Measurements from ENCODE around the gene ADARB2. TPM values are rescaled to one million over a fixed set of nuclear protein-coding genes. Genes with fewer than 3 reads are reported as not detected.

Gene ADARB2
- total and polyA plus RNA-seq, 5 donors from 2014 or later: 0.27 to 2.9 (median 0.69) TPM; not detected in 1

DNA sequence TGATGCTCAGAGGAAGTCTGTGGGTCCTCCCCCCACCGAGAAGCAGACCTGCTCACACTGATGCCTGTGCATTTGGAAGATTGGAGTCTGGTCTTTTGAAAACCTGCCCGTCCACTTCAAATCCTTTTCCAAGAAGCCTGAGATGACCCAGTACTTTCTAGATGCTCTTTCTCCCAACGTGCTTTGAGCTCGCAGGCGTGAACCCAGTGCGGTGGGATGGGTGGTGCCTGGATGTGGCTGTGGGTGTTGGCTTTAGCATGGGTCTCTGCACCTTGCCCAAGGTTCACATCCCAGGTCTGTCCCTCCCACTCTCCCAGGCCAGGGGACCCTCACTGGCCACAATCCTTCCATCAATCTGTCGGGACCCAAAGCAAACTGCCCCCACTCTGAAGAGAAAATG is 170.2 kb downstream of the ADARB2 start:
- no peaks in the 10 kb centered on the region for H3K9me3 ChIP-seq (ENCODE audit: control insufficient read depth in 2 of 2, low read length in 2 of 2)
- DNase-seq: no peak
- H3K36me3 ChIP-seq (ENCODE audit: control insufficient read depth, insufficient read depth, low read length): no peaks in the 10 kb centered on the region
- H3K4me3 Mint-ChIP-seq: no peak overlapping the region
- H3K36me3 Mint-ChIP-seq: no peaks in the 10 kb centered on the region
- no peak overlapping the region for H3K27ac Mint-ChIP-seq
- H3K27me3 ChIP-seq (ENCODE audit: control insufficient read depth, insufficient read depth, low read length): no peaks in the 10 kb centered on the region
- no peaks in the 10 kb centered on the region for H3K4me1 Mint-ChIP-seq
- no peak overlapping the region for H3K27ac ChIP-seq (ENCODE audit: insufficient read depth, low read length, poor library complexity, severe bottlenecking)
- peaks cover 0 to 2% (median 0%) of the 10 kb centered on the region in 7 donors for H3K9me3 Mint-ChIP-seq
- no peaks in the 10 kb centered on the region for H3K27me3 Mint-ChIP-seq
- ATAC-seq (ENCODE audit: low read depth in 2 of 2): no peak
- H3K4me1 ChIP-seq (ENCODE audit: control insufficient read depth, insufficient read depth, low read length, poor library complexity, severe bottlenecking): no peaks in the 10 kb centered on the region
- no peak overlapping the region for H3K4me3 ChIP-seq (ENCODE audit: low read depth, low read length)

DNA sequence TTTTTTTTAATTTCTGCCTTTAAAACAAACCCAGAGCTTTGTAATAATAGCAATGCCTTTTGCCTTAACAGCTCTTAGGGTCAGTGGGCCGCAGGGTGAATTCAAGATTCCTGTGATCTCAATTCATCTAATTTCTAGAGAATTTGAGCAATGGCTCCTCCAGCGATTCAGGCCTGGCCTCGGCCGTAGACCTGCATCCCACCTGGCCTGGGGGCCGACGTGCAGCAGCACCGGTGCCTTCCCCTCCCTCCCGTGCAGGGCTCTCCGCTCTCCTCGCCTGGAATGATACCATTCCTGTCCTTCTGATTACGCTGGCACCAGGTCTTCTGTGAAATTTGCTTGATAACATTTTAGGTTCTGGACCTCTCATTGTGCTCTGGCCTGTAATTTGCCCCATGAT is 172.5 kb downstream of the ADARB2 start:
- H3K36me3 Mint-ChIP-seq: no peaks in the 10 kb centered on the region
- ATAC-seq (ENCODE audit: low read depth in 2 of 2) (no peak), DNase-seq (no peak)
- no peaks in the 10 kb centered on the region for H3K27me3 Mint-ChIP-seq
- H3K36me3 ChIP-seq (ENCODE audit: control insufficient read depth, insufficient read depth, low read length): no peaks in the 10 kb centered on the region
- H3K9me3 Mint-ChIP-seq: peaks cover 0 to 1% (median 0%) of the 10 kb centered on the region in 7 donors
- no peak overlapping the region for H3K4me3 ChIP-seq (ENCODE audit: low read depth, low read length)
- H3K4me3 Mint-ChIP-seq: no peak overlapping the region
- H3K27ac Mint-ChIP-seq: no peak overlapping the region
- H3K27me3 ChIP-seq (ENCODE audit: control insufficient read depth, insufficient read depth, low read length): no peaks in the 10 kb centered on the region
- H3K4me1 ChIP-seq (ENCODE audit: control insufficient read depth, insufficient read depth, low read length, poor library complexity, severe bottlenecking): no peaks in the 10 kb centered on the region
- no peak overlapping the region for H3K27ac ChIP-seq (ENCODE audit: insufficient read depth, low read length, poor library complexity, severe bottlenecking)
- no peaks in the 10 kb centered on the region for H3K9me3 ChIP-seq (ENCODE audit: control insufficient read depth in 2 of 2, low read length in 2 of 2)
- H3K4me1 Mint-ChIP-seq: no peaks in the 10 kb centered on the region

DNA sequence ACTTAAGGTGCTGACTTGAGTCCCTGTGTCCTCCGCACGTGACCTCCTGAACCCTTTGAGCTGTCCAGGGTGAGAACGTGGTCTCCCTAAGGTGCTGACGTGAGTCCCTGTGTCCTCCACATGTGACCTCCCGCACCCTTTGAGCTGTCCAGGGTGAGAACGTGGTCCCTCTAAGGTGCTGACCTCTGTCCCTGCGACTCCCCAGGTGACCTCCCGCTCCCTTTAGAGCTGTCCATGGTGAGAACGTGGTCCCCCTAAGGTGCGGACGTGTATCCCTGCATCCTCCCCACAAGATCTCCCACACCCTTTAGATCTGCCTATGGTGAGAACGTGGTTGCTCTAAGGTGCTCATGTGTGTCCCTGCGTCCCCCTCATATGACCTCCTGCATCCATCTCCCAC is 174.3 kb downstream of the ADARB2 start:
- H3K27ac Mint-ChIP-seq: peak overlapping the region in 1 of 3 donors; percentile 38

DNA sequence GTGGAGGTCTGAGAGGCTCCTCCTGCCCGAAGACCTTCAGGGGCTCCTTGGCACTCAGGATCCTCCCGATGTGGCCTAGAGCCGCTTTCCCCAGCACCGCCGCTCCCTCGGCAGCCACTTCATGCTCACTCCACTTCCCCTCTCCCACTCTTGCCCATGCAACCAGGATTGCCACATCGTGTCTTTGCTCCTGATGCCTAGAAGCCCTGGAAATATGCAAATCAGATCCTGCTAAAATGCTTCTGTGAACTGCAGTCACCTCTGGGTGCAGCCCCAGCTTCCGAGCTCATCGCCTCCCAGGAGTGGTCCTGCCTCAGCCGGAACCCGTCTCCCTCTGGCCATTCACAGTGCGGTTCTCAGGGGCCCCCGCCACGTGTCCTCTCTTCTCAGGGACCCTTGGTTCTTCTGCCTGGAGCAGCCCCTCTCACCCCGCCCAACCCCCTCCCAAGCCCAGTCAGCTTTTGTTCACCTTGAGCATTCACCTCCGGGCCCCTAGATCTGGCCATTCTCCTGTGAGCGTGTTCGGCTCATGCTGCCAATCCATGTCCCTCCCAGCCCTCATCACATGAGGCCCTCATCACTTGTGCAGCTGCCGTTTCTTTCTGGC is 175.5 kb downstream of the ADARB2 start:
- Mint-ChIP-seq H3K4me3 (no peak overlapping the region), H3K4me1 (no peaks in the 10 kb centered on the region), H3K36me3 (no peaks in the 10 kb centered on the region), H3K27ac (no peak overlapping the region), H3K27me3 (no peaks in the 10 kb centered on the region), H3K9me3 (no peaks in the 10 kb centered on the region)
- DNase-seq (no peak), ATAC-seq (ENCODE audit: low read depth in 2 of 2) (no peak)
- Histone ChIP-seq H3K27ac (ENCODE audit: insufficient read depth, low read length, poor library complexity, severe bottlenecking) (no peak overlapping the region), H3K4me1 (ENCODE audit: control insufficient read depth, insufficient read depth, low read length, poor library complexity, severe bottlenecking) (no peaks in the 10 kb centered on the region), H3K9me3 (ENCODE audit: control insufficient read depth in 2 of 2, low read length in 2 of 2) (no peaks in the 10 kb centered on the region), H3K36me3 (ENCODE audit: control insufficient read depth, insufficient read depth, low read length) (no peaks in the 10 kb centered on the region), H3K4me3 (ENCODE audit: low read depth, low read length) (no peak overlapping the region), H3K27me3 (ENCODE audit: control insufficient read depth, insufficient read depth, low read length) (no peaks in the 10 kb centered on the region)

More for the DNA sequence above, 174.3 kb downstream of the ADARB2 start:
- H3K4me3 Mint-ChIP-seq: no peak overlapping the region
- no peaks in the 10 kb centered on the region for H3K9me3 Mint-ChIP-seq
- no peaks in the 10 kb centered on the region for H3K36me3 ChIP-seq (ENCODE audit: control insufficient read depth, insufficient read depth, low read length)
- ATAC-seq (ENCODE audit: low read depth in 2 of 2): no peak
- H3K9me3 ChIP-seq (ENCODE audit: control insufficient read depth in 2 of 2, low read length in 2 of 2): no peaks in the 10 kb centered on the region
- no peak for DNase-seq
- H3K36me3 Mint-ChIP-seq: no peaks in the 10 kb centered on the region
- H3K4me1 Mint-ChIP-seq: no peaks in the 10 kb centered on the region
- H3K27me3 ChIP-seq (ENCODE audit: control insufficient read depth, insufficient read depth, low read length): no peaks in the 10 kb centered on the region
- H3K27me3 Mint-ChIP-seq: no peaks in the 10 kb centered on the region
- H3K4me1 ChIP-seq (ENCODE audit: control insufficient read depth, insufficient read depth, low read length, poor library complexity, severe bottlenecking): no peaks in the 10 kb centered on the region
- no peak overlapping the region for H3K4me3 ChIP-seq (ENCODE audit: low read depth, low read length)
- H3K27ac ChIP-seq (ENCODE audit: insufficient read depth, low read length, poor library complexity, severe bottlenecking): no peak overlapping the region

DNA sequence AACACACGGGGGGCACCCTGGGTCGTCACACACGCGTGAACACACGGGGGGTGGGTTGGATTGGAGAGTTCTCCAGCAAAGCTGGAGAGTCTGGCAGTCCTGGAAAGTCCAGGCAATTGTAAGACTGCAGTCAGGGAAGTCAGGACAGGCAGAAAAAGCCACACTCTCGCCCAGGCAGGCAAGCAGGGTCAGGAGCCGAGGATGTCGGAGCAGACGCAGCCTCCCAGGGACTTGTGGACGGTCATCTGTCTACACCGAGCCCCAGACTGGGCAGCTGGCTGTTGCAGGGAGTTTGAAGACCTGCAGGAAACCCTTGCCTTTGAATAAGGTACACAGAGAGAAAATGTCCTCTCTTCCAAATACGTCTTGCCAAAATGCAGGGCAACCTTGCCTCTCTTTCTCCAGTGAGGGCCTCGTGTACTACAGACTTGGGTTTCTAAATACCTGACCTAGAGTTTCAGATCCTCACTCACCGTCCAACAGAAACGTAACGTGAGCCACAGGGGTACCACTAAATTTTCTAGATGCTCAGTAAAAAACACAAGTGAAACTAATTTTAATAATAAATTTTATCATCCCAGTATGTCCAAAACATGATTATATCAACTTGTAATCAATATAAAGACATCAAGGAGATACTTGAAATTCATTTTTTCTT is 176.7 kb downstream of the ADARB2 start:
- Mint-ChIP-seq H3K27me3 (no peaks in the 10 kb centered on the region), H3K36me3 (no peaks in the 10 kb centered on the region), H3K4me3 (no peak overlapping the region), H3K27ac (no peak overlapping the region), H3K9me3 (no peaks in the 10 kb centered on the region), H3K4me1 (no peaks in the 10 kb centered on the region)
- Histone ChIP-seq H3K9me3 (ENCODE audit: control insufficient read depth in 2 of 2, low read length in 2 of 2) (no peaks in the 10 kb centered on the region), H3K4me1 (ENCODE audit: control insufficient read depth, insufficient read depth, low read length, poor library complexity, severe bottlenecking) (no peaks in the 10 kb centered on the region), H3K27ac (ENCODE audit: insufficient read depth, low read length, poor library complexity, severe bottlenecking) (no peak overlapping the region), H3K4me3 (ENCODE audit: low read depth, low read length) (no peak overlapping the region), H3K36me3 (ENCODE audit: control insufficient read depth, insufficient read depth, low read length) (no peaks in the 10 kb centered on the region), H3K27me3 (ENCODE audit: control insufficient read depth, insufficient read depth, low read length) (no peaks in the 10 kb centered on the region)
- ATAC-seq (ENCODE audit: low read depth in 2 of 2): no peak
- DNase-seq: no peak

DNA sequence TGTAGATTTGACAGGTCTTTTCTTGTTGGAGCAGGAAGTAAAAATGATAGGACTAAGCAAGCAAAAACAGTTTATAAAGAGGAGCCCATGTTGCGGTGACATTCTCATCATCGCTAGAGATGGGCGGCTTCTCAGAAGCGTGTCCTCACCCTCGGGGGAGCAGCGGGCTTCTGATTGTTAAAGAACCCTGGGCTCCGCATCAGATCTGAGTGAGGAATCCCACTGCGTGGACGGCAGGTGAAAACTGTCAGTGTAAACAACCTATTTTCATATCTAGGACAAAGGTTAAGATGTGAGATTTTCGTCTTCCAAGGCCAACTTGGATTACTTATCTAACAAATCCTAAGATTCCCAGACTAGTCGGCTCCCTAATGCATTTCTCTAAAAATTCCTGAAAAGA is 177.6 kb downstream of the ADARB2 start:
- Mint-ChIP-seq H3K27ac (no peak overlapping the region), H3K36me3 (no peaks in the 10 kb centered on the region), H3K27me3 (no peaks in the 10 kb centered on the region), H3K9me3 (no peaks in the 10 kb centered on the region), H3K4me1 (no peaks in the 10 kb centered on the region), H3K4me3 (no peak overlapping the region)
- H3K9me3 ChIP-seq (ENCODE audit: control insufficient read depth in 2 of 2, low read length in 2 of 2): no peaks in the 10 kb centered on the region
- ATAC-seq (ENCODE audit: low read depth in 2 of 2): no peak
- no peak overlapping the region for H3K27ac ChIP-seq (ENCODE audit: insufficient read depth, low read length, poor library complexity, severe bottlenecking)
- no peak for DNase-seq
- no peaks in the 10 kb centered on the region for H3K27me3 ChIP-seq (ENCODE audit: control insufficient read depth, insufficient read depth, low read length)
- H3K4me3 ChIP-seq (ENCODE audit: low read depth, low read length): no peak overlapping the region
- H3K4me1 ChIP-seq (ENCODE audit: control insufficient read depth, insufficient read depth, low read length, poor library complexity, severe bottlenecking): no peaks in the 10 kb centered on the region
- no peaks in the 10 kb centered on the region for H3K36me3 ChIP-seq (ENCODE audit: control insufficient read depth, insufficient read depth, low read length)

DNA sequence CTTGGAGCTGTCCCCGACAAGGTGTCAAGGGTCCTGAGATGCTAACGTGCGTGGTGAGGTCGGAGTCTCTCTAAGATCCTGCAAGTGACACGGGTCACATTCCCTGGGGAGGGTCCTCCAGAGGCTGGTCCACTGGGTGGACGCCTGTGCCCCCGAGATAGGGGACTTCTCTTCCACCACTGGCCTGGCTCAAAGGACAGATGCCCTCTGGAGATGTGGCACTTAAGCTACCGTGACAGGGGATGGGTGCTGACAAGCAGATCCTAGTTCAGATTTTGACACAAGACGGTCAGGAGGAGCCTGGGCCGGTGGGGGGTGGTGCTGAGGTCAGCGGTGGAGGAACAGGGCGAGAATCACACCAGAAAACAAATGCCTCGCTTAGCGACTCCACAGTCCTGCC is 178.0 kb downstream of the ADARB2 start:
- Mint-ChIP-seq H3K4me1 (no peaks in the 10 kb centered on the region), H3K4me3 (no peak overlapping the region), H3K27ac (no peak overlapping the region), H3K27me3 (no peaks in the 10 kb centered on the region), H3K9me3 (no peaks in the 10 kb centered on the region), H3K36me3 (no peaks in the 10 kb centered on the region)
- ATAC-seq (ENCODE audit: low read depth in 2 of 2): no peak
- no peaks in the 10 kb centered on the region for H3K9me3 ChIP-seq (ENCODE audit: control insufficient read depth in 2 of 2, low read length in 2 of 2)
- no peaks in the 10 kb centered on the region for H3K36me3 ChIP-seq (ENCODE audit: control insufficient read depth, insufficient read depth, low read length)
- H3K4me1 ChIP-seq (ENCODE audit: control insufficient read depth, insufficient read depth, low read length, poor library complexity, severe bottlenecking): no peaks in the 10 kb centered on the region
- no peak overlapping the region for H3K4me3 ChIP-seq (ENCODE audit: low read depth, low read length)
- H3K27ac ChIP-seq (ENCODE audit: insufficient read depth, low read length, poor library complexity, severe bottlenecking): no peak overlapping the region
- DNase-seq: no peak
- H3K27me3 ChIP-seq (ENCODE audit: control insufficient read depth, insufficient read depth, low read length): no peaks in the 10 kb centered on the region

DNA sequence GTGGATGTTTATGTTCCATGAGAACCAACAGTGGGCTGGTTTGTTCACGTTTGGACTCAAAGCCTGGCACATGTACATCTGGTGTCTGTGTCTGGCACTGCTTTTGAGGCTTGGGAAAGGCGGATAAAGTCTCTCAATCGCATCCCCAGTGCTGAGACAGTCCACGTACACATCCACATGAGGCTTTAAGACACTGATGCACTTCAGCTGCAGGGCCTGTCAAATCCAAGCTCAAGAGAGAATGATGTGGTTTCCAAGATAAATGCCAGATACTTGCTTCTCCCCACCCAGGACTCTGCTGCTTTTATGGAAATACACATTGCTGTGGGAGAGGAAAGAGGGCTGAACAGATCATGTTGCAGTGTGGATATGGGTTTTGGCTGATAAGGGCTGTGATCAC is 178.4 kb downstream of the ADARB2 start:
- H3K36me3 Mint-ChIP-seq: no peaks in the 10 kb centered on the region
- no peak for DNase-seq
- H3K4me1 ChIP-seq (ENCODE audit: control insufficient read depth, insufficient read depth, low read length, poor library complexity, severe bottlenecking): no peaks in the 10 kb centered on the region
- H3K4me3 Mint-ChIP-seq: no peak overlapping the region
- H3K4me1 Mint-ChIP-seq: no peaks in the 10 kb centered on the region
- H3K27me3 ChIP-seq (ENCODE audit: control insufficient read depth, insufficient read depth, low read length): no peaks in the 10 kb centered on the region
- H3K27me3 Mint-ChIP-seq: no peaks in the 10 kb centered on the region
- H3K27ac Mint-ChIP-seq: no peak overlapping the region
- no peak overlapping the region for H3K27ac ChIP-seq (ENCODE audit: insufficient read depth, low read length, poor library complexity, severe bottlenecking)
- H3K9me3 Mint-ChIP-seq: no peaks in the 10 kb centered on the region
- no peaks in the 10 kb centered on the region for H3K36me3 ChIP-seq (ENCODE audit: control insufficient read depth, insufficient read depth, low read length)
- ATAC-seq (ENCODE audit: low read depth in 2 of 2): no peak
- H3K9me3 ChIP-seq (ENCODE audit: control insufficient read depth in 2 of 2, low read length in 2 of 2): no peaks in the 10 kb centered on the region
- no peak overlapping the region for H3K4me3 ChIP-seq (ENCODE audit: low read depth, low read length)
